DND-41 (cell line): ENCODE results near the gene SMG7.

ENCODE experiments used
- CTCF ChIP-seq: IDR thresholded peaks from 2 replicates; pipeline ENCODE4 v1.5.1; 2012; ENCODE audit warnings: borderline replicate concordance, low read length, moderate library complexity, mild to moderate bottlenecking; ENCODE audit not compliant: poor library complexity, severe bottlenecking; ENCODE audit errors: extremely low read depth
- EZH2 ChIP-seq: IDR thresholded peaks from 3 replicates; pipeline ENCODE4 v1.6.1; 2012; ENCODE audit warnings: borderline replicate concordance, low read depth, mild to moderate bottlenecking, moderate library complexity, low read length, inconsistent platforms; ENCODE audit not compliant: severe bottlenecking

GRCh38 chr1:183589384-183589783 lies 117.1 kb downstream of the SMG7 start:
- TF ChIP-seq CTCF (no peak), EZH2 (no peak)
